ENCODE data around the gene PRIMA1. TPM values are rescaled to one million over a fixed set of nuclear protein-coding genes. Genes with fewer than 3 reads are reported as not detected.

Gene PRIMA1
- total and polyA plus RNA-seq, 8 donors: 1.2 to 9.9 (median 4.9) TPM

GRCh38 chr14:93716746-93717667, 71.3 kb downstream of the PRIMA1 start:
- Histone ChIP-seq H3K27ac (no peak overlapping the region), H3K36me3 (peaks cover 0 to 17% (median 13%) of the 10 kb centered on the region in 4 donors), H3K9me3 (no peaks in the 10 kb centered on the region), H3K4me3 (no peak overlapping the region), H3K27me3 (peaks cover 0 to 32% (median 5%) of the 10 kb centered on the region in 3 donors), H3K4me1 (no peaks in the 10 kb centered on the region)
- 84 to 93% (median 86%) methylated on average over 7 to 14 of the region's 14 CpGs for WGBS, 5 donors
- TF ChIP-seq CTCF (IDR thresholded peaks at IDR 0.05) (no peak), EP300 (IDR thresholded peaks at IDR 0.05) (no peak), POLR2AphosphoS5 (IDR thresholded peaks at IDR 0.05) (no peak), POLR2A (IDR thresholded peaks at IDR 0.05) (no peak)
- DNase-seq: no peak
- intact Hi-C loops (cut with DNase I; ENCODE audit: low total_unique reads): no loop called here

GRCh38 chr14:93716002-93716745, 72.1 kb downstream of the PRIMA1 start:
- DNase-seq: no peak
- no peak for TF ChIP-seq EP300 (IDR thresholded peaks at IDR 0.05)
- TF ChIP-seq CTCF (IDR thresholded peaks at IDR 0.05): no peak
- no peak for TF ChIP-seq POLR2AphosphoS5 (IDR thresholded peaks at IDR 0.05)
- TF ChIP-seq POLR2A (IDR thresholded peaks at IDR 0.05): no peak
- no peaks in the 10 kb centered on the region for H3K9me3 ChIP-seq
- H3K27ac ChIP-seq: no peak overlapping the region
- H3K4me1 ChIP-seq: no peaks in the 10 kb centered on the region
- H3K4me3 ChIP-seq: no peak overlapping the region
- peaks cover 0 to 32% (median 5%) of the 10 kb centered on the region in 3 donors for H3K27me3 ChIP-seq
- intact Hi-C loops (cut with DNase I; ENCODE audit: low total_unique reads): no loop called here
- 80 to 90% (median 88%) methylated on average over 3 to 8 of the region's 8 CpGs for WGBS, 5 donors
- peaks cover 0 to 15% (median 10%) of the 10 kb centered on the region in 4 donors for H3K36me3 ChIP-seq

- H3K4me3 ChIP-seq: no peak overlapping the region
- H3K36me3 ChIP-seq: peaks cover 0 to 7% (median 3%) of the 10 kb centered on the region in 4 donors
- H3K4me1 ChIP-seq: no peaks in the 10 kb centered on the region
- H3K27me3 ChIP-seq: peaks cover 0 to 32% (median 5%) of the 10 kb centered on the region in 3 donors
- no peak for DNase-seq
- H3K27ac ChIP-seq: no peak overlapping the region
- intact Hi-C loops (cut with DNase I; ENCODE audit: low total_unique reads): no loop called here
- TF ChIP-seq POLR2AphosphoS5 (IDR thresholded peaks at IDR 0.05): no peak
- no peak for TF ChIP-seq EP300 (IDR thresholded peaks at IDR 0.05)
- TF ChIP-seq POLR2A (IDR thresholded peaks at IDR 0.05): no peak
- TF ChIP-seq CTCF (IDR thresholded peaks at IDR 0.05): no peak
- no peaks in the 10 kb centered on the region for H3K9me3 ChIP-seq
- 63 to 74% (median 68%) methylated on average over 13 of the region's 13 CpGs for whole genome bisulfite sequencing, 5 donors
Measured at GRCh38 chr14:93715279-93715927, 72.9 kb downstream of the PRIMA1 start.

GRCh38 chr14:93714605-93715004, 73.7 kb downstream of the PRIMA1 start:
- H3K36me3 ChIP-seq: no peaks in the 10 kb centered on the region
- TF ChIP-seq CTCF (IDR thresholded peaks at IDR 0.05): no peak
- no peak for TF ChIP-seq POLR2A (IDR thresholded peaks at IDR 0.05)
- no peak for TF ChIP-seq POLR2AphosphoS5 (IDR thresholded peaks at IDR 0.05)
- TF ChIP-seq EP300 (IDR thresholded peaks at IDR 0.05): no peak
- 76 to 81% (median 76%) methylated on average over 7 of the region's 7 CpGs for WGBS, 5 donors
- no peak overlapping the region for H3K4me3 ChIP-seq
- H3K27ac ChIP-seq: no peak overlapping the region
- DNase-seq: no peak
- H3K9me3 ChIP-seq: no peaks in the 10 kb centered on the region
- no peaks in the 10 kb centered on the region for H3K4me1 ChIP-seq
- intact Hi-C loops (cut with DNase I; ENCODE audit: low total_unique reads): no loop called here
- peaks cover 0 to 32% (median 5%) of the 10 kb centered on the region in 3 donors for H3K27me3 ChIP-seq

Data from stomach (tissue), 9 donors.